Liver (tissue), 9 donors: ENCODE results near the gene GSTT4. TPM values are rescaled to one million over a fixed set of nuclear protein-coding genes. Genes with fewer than 3 reads are reported as not detected.
A peak's percentile ranks its signal among the peaks of the same experiment; 100 is the strongest.

Experiments used
- DNase-seq: peaks from one replicate; pipeline ENCODE4 v3.0.0-alpha.2; 2017; ENCODE audit warnings: low spot score
- H3K27ac ChIP-seq, 2 donors: one replicate each; pipeline ENCODE4 v1.7.0; 2013; ENCODE audit warnings: inconsistent platforms in 2 of 2, low read length in 2 of 2, control low read depth in 1 of 2, low read depth in 1 of 2, mild to moderate bottlenecking in 1 of 2
- H3K27me3 ChIP-seq, 4 donors: one replicate each; pipeline versions ENCODE4 v1.6.1 to v1.7.0; 2013; ENCODE audit warnings: low read length in 3 of 4, inconsistent platforms in 1 of 4, mild to moderate bottlenecking in 1 of 4, moderate library complexity in 1 of 4; ENCODE audit not compliant: control insufficient read depth in 4 of 4, insufficient read depth in 4 of 4
- H3K36me3 ChIP-seq, 4 donors: one replicate each; pipeline versions ENCODE4 v1.6.1 to v1.7.0; 2013; ENCODE audit warnings: low read length in 3 of 4, mild to moderate bottlenecking in 3 of 4, low read depth in 1 of 4, moderate library complexity in 1 of 4; ENCODE audit not compliant: control insufficient read depth in 4 of 4, insufficient read depth in 3 of 4
- H3K4me1 ChIP-seq, 4 donors: one replicate each; pipeline versions ENCODE4 v1.6.1 to v1.7.0; 2013; ENCODE audit warnings: low read length in 3 of 4, mild to moderate bottlenecking in 3 of 4, moderate library complexity in 1 of 4; ENCODE audit not compliant: control insufficient read depth in 4 of 4, insufficient read depth in 4 of 4
- H3K4me3 ChIP-seq, 3 donors: one replicate each; pipeline versions ENCODE4 v1.6.1 to v1.7.0; 2013; ENCODE audit warnings: low read length in 3 of 3, control low read depth in 1 of 3, low read depth in 1 of 3, mild to moderate bottlenecking in 1 of 3
- H3K9ac ChIP-seq, 2 donors: one replicate each; pipeline ENCODE4 v1.7.0; 2013; ENCODE audit warnings: low read length in 2 of 2, mild to moderate bottlenecking in 2 of 2, moderate library complexity in 2 of 2, control low read depth in 1 of 2, low read depth in 1 of 2
- H3K9me3 ChIP-seq, 4 donors: one replicate each; pipeline versions ENCODE4 v1.6.1 to v1.7.0; 2013; ENCODE audit warnings: low read length in 3 of 4; ENCODE audit not compliant: control insufficient read depth in 4 of 4
- ATF3 ChIP-seq: IDR thresholded peaks from 2 replicates; pipeline ENCODE4 v1.6.1; 2016; ENCODE audit warnings: antibody characterized with exemption
- CTCF ChIP-seq: fragments of 150-350 bp; IDR thresholded peaks from 2 replicates; pipeline ENCODE4 v1.5.1; 2017; ENCODE audit warnings: improper control_type of control experiment, low read depth, low read length; ENCODE audit not compliant: missing input control
- EGR1 ChIP-seq, 2 donors: IDR thresholded peaks; 2 replicates each; pipeline ENCODE4 v1.6.1; 2016 to 2018; ENCODE audit warnings: antibody characterized with exemption in 2 of 2, low read depth in 2 of 2
- FOXA1 ChIP-seq: IDR thresholded peaks from 2 replicates; pipeline ENCODE4 v1.6.1; 2016; ENCODE audit warnings: antibody characterized with exemption
- FOXA2 ChIP-seq: IDR thresholded peaks from 2 replicates; pipeline ENCODE4 v1.6.1; 2016; ENCODE audit warnings: antibody characterized with exemption
- GABPA ChIP-seq, 2 donors: IDR thresholded peaks in 1 of 2; conservative IDR thresholded peaks in 1 of 2; 2 replicates each; pipeline ENCODE4 v1.6.1; 2016; ENCODE audit warnings: antibody characterized with exemption in 2 of 2, mild to moderate bottlenecking in 1 of 2, moderate library complexity in 1 of 2
- HNF4A ChIP-seq, 2 donors: conservative IDR thresholded peaks; 2 replicates each; pipeline ENCODE4 v1.6.1; 2016; ENCODE audit warnings: antibody characterized with exemption in 2 of 2, mild to moderate bottlenecking in 2 of 2
- HNF4G ChIP-seq: IDR thresholded peaks from 2 replicates; pipeline ENCODE4 v1.6.1; 2016; ENCODE audit warnings: antibody characterized with exemption
- JUND ChIP-seq, 2 donors: IDR thresholded peaks; 2 replicates each; pipeline ENCODE4 v1.6.1; 2016; ENCODE audit warnings: antibody characterized with exemption in 2 of 2
- MAX ChIP-seq: IDR thresholded peaks from 2 replicates; pipeline ENCODE4 v1.6.1; 2016; ENCODE audit warnings: antibody characterized with exemption
- NR2F2 ChIP-seq: IDR thresholded peaks from 2 replicates; pipeline ENCODE4 v1.6.1; 2016; ENCODE audit warnings: antibody characterized with exemption
- RAD21 ChIP-seq, 2 donors: IDR thresholded peaks; 2 replicates each; pipeline ENCODE4 v1.6.1; 2016; ENCODE audit warnings: antibody characterized with exemption in 2 of 2, mild to moderate bottlenecking in 2 of 2
- REST ChIP-seq: IDR thresholded peaks from 2 replicates; pipeline ENCODE4 v1.6.1; 2016; ENCODE audit warnings: antibody characterized with exemption, mild to moderate bottlenecking
- RXRA ChIP-seq, 2 donors: IDR thresholded peaks; 2 replicates each; pipeline ENCODE4 v1.6.1; 2017 to 2018; ENCODE audit warnings: antibody characterized with exemption in 2 of 2, mild to moderate bottlenecking in 1 of 2
- SP1 ChIP-seq: IDR thresholded peaks from 2 replicates; pipeline ENCODE4 v1.6.1; 2018; ENCODE audit warnings: antibody characterized with exemption, mild to moderate bottlenecking
- TAF1 ChIP-seq: conservative IDR thresholded peaks from 2 replicates; pipeline ENCODE4 v1.6.1; 2016; ENCODE audit warnings: antibody characterized with exemption, mild to moderate bottlenecking
- YY1 ChIP-seq: IDR thresholded peaks from 2 replicates; pipeline ENCODE4 v1.6.1; 2016; ENCODE audit warnings: antibody characterized with exemption, mild to moderate bottlenecking
- ZBTB33 ChIP-seq: IDR thresholded peaks from 2 replicates; pipeline ENCODE4 v1.6.1; 2016; ENCODE audit warnings: antibody characterized with exemption
- WGBS: extraction: QIAGEN DNeasy Blood & Tissue Kit; methylation state at CpG from one replicate; pipeline ENCODE4 v1.1.7; 2013; 5-methylcytosine and 5-hydroxymethylcytosine counted together
- polyA plus RNA-seq, 2 donors: library from polyadenylated mRNA; stranded (reverse) in 1 of 2; unstranded in 1 of 2; fragments of 200-250 nt in 1 of 2; fragments of >200 nt in 1 of 2; fragmentation: Nextera tagmentation in 1 of 2; extraction: Ambion mirVana in 1 of 2; gene quantifications; one replicate each; pipeline versions ENCODE4 v1.2.1 to v1.2.3, GENCODE V29; 2013 to 2015
- total RNA-seq, 2 donors: library from RNA; depleted of rRNA; stranded (reverse); fragments of >200 nt; gene quantifications; one replicate each; pipeline ENCODE4 v1.2.3, GENCODE V29; 2014
- donor health status: healthy.
- donor health status: healthy.
- donor health status: healthy.
- donor health status: healthy.
- donor health status: healthy.

GSTT4 gene
- total and polyA plus RNA-seq, 4 donors, result not detected

- H3K27me3 ChIP-seq, result no peaks in the 10 kb centered on the region
- peak overlapping the region; percentile 6 to 55 for H3K27ac ChIP-seq
- peak; percentile 42 for DNase-seq
- H3K4me1 ChIP-seq, result peaks cover 3 to 18% (median 9%) of the 10 kb centered on the region in 4 donors
- H3K9me3 ChIP-seq, result no peaks in the 10 kb centered on the region
- H3K4me3 ChIP-seq, result no peak overlapping the region
- H3K36me3 ChIP-seq, result peaks cover 8 to 22% (median 15%) of the 10 kb centered on the region in 4 donors
- H3K9ac ChIP-seq, result no peak overlapping the region
- WGBS, result 56% methylated on average over 6 of the region's 6 CpGs
- TF ChIP-seq ZBTB33 (no peak), TAF1 (no peak), HNF4G (no peak), JUND (IDR thresholded peaks at IDR 0.05) (peak in 1 of 2 donors; percentile 11), NR2F2 (no peak), SP1 (peak; percentile 33), RXRA (IDR thresholded peaks at IDR 0.05) (peak in 1 of 2 donors; percentile 5), REST (no peak), RAD21 (IDR thresholded peaks at IDR 0.05) (no peak), HNF4A (conservative IDR thresholded peaks at IDR 0.05) (no peak), FOXA1 (no peak), CTCF (no peak), EGR1 (IDR thresholded peaks at IDR 0.05; ENCODE audit: low read depth in 2 of 2) (no peak), GABPA (IDR thresholded peaks at IDR 0.05 in 1 of 2, conservative IDR thresholded peaks at IDR 0.05 in 1 of 2) (no peak)
These were observed 34.3 kb downstream of the GSTT4 start for GRCh38 chr22:23970816-23971486.

- Histone ChIP-seq H3K9ac (no peak overlapping the region), H3K27ac (peak overlapping the region; percentile 6 to 55), H3K27me3 (no peaks in the 10 kb centered on the region), H3K4me3 (no peak overlapping the region), H3K4me1 (peaks cover 3 to 18% (median 9%) of the 10 kb centered on the region in 4 donors), H3K36me3 (peaks cover 8 to 22% (median 15%) of the 10 kb centered on the region in 4 donors), H3K9me3 (no peaks in the 10 kb centered on the region)
- no peak for TF ChIP-seq TAF1
- no peak for TF ChIP-seq HNF4A (conservative IDR thresholded peaks at IDR 0.05)
- TF ChIP-seq HNF4G, result no peak
- no peak for TF ChIP-seq RXRA (IDR thresholded peaks at IDR 0.05)
- no peak for TF ChIP-seq MAX
- no peak for TF ChIP-seq NR2F2
- no peak for TF ChIP-seq ATF3
- TF ChIP-seq RAD21 (IDR thresholded peaks at IDR 0.05), result no peak
- TF ChIP-seq YY1, result no peak
- TF ChIP-seq JUND (IDR thresholded peaks at IDR 0.05), result no peak
- TF ChIP-seq FOXA2, result no peak
- no peak for TF ChIP-seq CTCF
- TF ChIP-seq SP1, result no peak
- TF ChIP-seq ZBTB33, result no peak
- 72% methylated on average over 5 of the region's 5 CpGs for WGBS
- no peak for DNase-seq
These were observed 35.0 kb downstream of the GSTT4 start for GRCh38 chr22:23970201-23970641.
